NK-92 (cell line): ENCODE measurements around the gene INTS11.

Source experiments
- DNase-seq: peaks from one replicate; lab custom pipeline; 2025; ENCODE audit not compliant: unreplicated experiment; lab: John Stamatoyannopoulos, UW

The INTS11 gene

DNA sequence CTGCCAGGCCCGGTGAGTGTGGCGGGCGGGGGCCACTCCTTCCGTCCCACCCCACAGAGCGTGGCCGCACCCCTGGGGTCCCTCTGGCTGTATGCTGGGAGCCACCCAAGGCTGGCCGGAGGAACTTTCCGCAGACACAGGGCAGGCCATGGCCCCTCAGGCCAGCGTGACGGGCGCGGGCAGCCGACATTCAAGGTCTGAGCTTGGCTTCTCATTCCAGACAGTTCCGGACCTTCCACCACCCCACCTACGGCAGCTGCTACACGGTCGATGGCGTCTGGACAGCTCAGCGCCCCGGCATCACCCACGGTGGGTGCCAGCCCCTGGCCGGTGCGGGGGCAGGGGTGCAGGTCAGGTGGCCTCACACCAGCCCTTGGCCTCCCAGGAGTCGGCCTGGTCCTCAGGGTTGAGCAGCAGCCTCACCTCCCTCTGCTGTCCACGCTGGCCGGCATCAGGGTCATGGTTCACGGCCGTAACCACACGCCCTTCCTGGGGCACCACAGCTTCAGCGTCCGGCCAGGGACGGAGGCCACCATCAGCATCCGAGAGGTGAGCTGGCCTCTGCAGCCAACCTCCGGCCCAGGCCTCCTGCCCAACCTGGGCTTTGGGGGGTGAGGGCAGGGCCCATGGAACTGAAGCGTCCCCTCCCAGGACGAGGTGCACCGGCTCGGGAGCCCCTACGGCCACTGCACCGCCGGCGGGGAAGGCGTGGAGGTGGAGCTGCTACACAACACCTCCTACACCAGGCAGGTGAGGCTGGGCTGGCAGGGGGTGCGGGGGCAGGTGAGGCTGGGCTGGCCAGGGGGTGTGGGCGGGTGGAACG, 37.0 kb downstream of the INTS11 start:
- DNase-seq, result no peak

DNA sequence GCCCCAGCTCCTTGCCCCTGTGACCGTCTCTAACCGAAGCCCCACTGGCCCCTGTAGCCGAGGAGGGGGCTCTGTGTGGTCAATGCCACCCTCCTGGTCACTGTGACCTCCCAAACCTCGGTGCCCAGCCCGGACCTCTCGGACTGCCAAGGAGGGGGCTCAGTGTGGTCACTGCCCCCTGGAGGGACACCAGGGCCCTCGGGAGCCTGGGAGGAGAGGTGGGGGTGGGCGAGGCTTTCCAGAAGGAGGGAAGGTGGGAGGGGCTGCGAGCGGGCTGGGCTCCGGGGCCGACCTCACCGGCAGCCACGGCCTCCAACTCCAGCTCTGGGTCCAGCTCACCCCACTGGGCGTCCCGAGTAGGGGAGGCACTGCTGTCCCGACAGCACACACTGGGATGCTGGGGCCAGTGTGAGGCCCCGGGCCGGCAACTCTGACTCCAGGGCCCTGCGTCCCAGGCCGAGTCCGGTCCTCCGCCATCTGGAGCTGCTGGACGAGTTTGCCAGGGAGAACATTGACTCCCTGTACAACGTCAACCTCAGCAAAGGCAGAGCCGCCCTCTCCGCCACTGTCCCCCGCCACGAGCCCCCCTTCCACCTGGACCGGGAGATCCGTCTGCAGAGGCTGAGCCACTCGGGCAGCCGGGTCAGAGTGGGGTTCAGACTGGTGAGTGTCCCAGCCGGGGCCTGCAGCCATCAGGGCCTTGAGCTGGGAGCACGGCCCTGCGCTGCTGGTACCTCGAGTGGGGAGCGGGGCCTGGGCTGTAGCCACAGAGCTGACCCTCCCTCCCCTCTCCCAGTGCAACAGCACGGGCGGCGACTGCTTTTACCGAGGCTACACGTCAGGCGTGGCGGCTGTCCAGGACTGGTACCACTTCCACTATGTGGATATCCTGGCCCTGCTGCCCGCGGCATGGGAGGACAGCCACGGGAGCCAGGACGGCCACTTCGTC, 37.9 kb downstream of the INTS11 start:
- no peak for DNase-seq

DNA sequence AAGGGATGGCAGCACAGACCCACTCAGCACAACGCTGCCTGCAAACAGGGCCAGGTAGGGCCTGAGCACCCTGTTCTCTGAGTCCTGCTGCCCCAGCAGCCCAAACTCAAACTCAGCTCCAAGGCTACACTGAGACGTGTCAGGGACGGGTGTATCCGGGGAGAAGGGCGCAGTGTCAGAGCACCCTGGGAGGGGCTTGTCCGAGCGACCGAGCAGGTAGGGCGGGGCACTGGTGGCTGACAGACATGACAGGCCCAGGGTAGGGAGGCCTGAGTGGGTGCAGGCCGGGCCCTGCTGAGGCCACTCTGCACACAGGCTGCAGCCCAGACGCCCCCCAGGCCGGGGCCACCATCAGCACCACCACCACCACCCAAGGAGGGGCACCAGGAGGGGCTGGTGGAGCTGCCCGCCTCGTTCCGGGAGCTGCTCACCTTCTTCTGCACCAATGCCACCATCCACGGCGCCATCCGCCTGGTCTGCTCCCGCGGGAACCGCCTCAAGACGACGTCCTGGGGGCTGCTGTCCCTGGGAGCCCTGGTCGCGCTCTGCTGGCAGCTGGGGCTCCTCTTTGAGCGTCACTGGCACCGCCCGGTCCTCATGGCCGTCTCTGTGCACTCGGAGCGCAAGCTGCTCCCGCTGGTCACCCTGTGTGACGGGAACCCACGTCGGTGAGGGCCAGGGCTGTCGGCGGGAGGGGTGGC, 38.7 kb downstream of the INTS11 start:
- no peak for DNase-seq

- DNase-seq, result no peak
These were observed 39.3 kb downstream of the INTS11 start for GRCh38 chr1:1285102-1285571.

DNA sequence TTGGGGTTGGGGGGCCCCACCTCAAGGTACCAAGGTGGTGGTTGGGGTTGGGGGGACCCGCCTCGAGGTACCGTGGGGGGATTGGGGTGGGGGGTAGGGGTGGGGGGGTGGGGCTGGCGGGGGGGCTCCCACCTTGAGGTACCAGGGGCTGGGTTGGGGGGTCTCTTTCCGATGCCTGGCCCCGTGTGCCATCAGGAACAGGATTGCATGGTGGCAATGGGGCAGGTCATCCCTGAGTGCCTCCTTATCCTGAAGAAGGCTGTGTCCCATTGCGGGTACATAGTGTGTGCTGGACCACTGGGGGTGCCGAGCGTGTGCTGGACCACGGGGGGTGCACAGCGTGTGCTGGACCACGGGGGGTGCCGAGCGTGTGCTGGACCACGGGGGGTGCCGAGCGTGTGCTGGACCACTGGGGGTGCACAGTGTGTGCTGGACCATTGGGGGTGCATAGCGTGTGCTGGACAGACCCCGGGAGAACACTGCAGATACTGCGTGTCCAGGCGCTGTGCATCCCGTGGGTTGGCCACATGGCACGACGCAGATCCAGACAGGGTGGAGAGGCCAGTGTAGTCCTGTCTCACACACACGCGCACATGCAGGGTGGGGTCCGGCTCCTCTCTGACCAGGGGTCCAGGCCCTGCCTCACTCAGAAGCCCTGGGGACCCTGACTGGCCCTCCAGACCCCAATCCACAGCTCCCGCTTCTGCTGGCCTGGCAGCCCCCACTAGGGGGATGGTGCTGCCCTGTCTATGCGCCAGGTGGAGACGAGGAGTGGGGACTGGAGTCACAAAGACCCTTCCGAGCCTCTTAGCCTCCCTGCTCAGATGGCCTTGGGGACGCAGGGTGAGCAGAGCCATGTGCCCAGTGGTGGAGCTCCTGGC, 40.0 kb downstream of the INTS11 start:
- DNase-seq, result no peak

DNA sequence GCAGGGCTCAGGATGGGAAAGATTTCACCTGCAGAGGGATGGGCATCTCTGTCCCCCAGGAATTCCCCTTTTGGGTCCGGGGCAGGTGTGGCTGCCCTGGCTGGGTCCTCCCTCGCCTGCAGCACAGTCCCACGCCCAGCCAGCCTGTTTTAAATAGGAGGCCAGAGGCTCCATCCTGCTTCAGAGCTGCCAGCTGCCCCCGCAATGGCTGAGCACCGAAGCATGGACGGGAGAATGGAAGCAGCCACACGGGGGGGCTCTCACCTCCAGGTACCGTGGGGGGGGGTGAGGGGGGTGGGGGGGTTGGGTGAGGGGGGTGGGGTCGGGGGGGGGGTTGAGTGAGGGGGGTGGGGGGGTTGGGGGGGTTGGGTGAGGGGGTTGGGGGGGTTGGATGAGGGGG, 40.6 kb downstream of the INTS11 start:
- DNase-seq, result no peak

- DNase-seq, result no peak
These were observed 41.5 kb downstream of the INTS11 start for GRCh38 chr1:1282998-1283397.

DNA sequence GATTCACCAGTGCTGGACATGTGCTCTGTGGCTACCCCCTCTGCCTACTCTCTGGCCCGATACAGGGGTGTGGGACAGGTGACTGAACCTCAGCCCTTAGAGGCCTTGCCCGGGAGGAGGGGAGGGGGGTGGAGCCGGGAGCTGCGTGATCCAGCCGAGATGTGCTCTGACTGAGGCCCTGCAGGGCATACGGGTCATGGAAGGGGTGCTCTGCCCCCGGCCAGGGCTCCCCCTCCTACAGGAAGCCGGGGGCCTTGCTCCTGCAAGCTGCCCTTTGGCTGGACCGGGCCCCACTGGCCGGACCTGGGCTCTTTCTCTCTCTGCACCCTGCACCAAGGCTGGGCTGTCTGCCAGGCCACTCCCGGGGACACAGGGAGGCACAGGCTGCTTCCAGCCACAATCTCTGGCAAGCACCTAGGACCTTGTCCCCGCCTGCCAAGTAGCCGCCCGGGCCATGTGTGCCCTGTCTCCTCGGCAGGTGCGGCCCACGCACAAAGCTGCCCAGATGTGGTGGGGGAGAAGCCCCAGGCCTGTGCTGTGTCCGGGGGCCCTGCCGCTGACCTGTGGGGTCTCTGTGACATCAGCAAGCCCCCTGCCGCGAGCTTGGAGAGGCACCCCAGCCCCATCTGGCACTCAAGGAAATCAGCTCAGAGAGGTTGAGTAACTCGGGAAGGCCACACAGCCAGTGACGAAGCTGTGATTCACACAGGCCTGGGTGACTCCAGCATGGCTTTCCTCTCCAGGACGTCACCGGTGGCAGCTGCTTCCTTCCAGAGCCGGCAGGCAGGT, 42.7 kb downstream of the INTS11 start:
- DNase-seq, result no peak

DNA sequence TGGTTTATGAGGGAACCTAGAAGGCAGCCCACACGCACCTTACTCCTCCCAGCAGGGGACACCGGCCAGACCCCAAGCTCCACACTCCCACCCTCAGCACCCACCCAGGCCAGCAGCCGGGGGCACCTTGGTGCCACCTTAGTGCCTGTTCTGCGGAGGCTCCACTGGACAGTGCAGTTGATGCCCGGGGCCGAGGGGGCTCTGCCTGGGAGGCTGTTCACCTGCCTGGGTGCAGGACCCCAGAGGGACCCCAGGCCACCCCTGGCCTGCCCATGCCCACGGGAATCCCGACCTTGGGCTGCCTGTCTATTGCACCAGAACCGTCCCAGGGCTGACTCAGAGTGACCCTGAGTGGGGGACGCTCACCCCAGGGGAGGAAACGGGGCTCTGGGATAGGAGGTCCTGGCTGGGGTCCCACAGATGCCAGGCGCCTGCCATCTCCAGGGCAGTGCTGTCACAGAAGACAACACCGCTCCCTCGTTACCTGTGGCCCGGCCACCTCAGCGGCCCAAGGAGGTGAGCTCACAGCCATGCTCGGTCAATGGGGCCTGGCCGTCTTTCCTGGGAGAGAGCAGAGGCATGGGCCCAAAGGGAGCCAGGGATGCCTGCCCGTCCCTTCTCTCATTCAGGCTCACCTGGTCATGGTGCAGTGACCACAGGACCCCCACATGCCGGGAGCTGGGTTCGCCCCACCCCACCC, 43.5 kb downstream of the INTS11 start:
- DNase-seq, result no peak

- no peak for DNase-seq
These were observed 45.4 kb downstream of the INTS11 start for GRCh38 chr1:1279028-1279427.

DNA sequence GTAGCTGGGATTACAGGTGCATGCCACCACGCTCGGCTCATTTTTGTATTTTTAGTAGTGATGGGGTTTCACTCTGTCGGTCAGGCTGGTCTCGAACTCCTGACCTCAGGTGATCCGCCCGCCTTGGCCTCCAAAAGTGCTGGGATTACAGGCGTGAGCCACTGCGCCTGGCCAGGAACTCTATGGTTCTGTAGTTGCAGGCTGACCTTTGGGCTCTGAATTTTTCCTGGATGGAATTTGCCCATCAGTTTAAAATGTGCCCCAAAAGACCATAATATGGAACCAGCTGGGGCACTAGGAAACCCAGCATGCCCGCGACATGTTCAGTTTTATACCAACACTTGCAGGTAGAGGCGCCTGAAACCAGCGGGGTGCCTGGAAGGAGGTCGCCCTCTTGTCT, 45.8 kb downstream of the INTS11 start:
- DNase-seq, result no peak

GRCh38 chr1:1275836-1276235, 48.6 kb downstream of the INTS11 start:
- DNase-seq, result no peak

DNA sequence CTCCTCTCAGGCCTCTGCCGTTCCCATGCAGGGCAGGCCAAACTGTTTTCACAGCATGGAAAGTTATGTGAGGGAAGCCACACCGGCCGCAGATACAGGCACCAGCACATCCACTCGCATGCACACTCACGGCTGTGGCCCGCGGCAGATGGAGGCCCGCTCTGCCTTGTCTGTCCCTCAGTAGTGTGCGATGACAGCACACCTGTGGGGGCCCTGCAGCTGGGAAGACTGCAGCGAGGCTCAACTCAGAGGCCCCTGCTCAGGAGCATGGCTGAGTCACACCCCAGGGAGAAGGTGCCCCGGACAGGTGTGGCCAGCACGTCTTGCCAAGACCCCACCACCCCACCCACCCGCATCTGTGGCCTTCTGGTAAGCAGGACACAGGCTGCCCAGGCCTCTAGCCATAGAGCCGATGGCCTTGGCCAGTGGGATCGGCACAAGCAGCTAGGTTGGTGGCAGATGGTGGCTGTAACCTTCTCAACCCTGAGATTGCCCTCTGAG, 49.5 kb downstream of the INTS11 start:
- no peak for DNase-seq

DNA sequence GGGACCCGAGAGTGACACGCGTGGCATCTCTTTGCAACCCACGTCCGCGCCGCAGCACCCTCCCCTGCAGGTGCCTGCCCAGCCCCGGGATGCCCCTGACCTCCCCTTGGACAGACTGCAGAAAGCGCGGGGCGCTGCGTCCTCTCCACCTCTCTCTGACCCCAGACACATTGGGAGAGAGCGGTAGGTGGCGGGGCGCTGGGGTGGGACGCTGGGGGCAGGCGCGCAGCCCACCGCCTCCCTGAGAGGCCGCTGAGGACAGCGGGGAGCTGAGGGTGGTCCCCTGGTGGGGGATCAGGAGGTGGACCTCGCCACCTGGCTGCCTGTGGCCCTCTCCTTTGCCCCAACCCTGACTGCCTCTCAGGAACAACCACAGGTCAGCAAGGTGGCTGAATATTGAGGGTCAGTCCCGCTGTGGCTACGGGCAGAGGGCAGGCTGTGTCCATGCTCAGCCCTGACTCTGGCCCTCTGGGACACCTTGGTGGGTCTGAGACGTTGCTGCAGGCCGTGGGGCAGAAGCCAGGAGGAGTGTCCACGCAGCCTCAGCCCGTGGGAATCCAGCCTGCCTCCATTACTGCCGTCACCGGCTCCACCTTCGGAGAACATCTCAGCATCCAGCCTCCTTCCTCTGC, 50.0 kb downstream of the INTS11 start:
- no peak for DNase-seq

DNA sequence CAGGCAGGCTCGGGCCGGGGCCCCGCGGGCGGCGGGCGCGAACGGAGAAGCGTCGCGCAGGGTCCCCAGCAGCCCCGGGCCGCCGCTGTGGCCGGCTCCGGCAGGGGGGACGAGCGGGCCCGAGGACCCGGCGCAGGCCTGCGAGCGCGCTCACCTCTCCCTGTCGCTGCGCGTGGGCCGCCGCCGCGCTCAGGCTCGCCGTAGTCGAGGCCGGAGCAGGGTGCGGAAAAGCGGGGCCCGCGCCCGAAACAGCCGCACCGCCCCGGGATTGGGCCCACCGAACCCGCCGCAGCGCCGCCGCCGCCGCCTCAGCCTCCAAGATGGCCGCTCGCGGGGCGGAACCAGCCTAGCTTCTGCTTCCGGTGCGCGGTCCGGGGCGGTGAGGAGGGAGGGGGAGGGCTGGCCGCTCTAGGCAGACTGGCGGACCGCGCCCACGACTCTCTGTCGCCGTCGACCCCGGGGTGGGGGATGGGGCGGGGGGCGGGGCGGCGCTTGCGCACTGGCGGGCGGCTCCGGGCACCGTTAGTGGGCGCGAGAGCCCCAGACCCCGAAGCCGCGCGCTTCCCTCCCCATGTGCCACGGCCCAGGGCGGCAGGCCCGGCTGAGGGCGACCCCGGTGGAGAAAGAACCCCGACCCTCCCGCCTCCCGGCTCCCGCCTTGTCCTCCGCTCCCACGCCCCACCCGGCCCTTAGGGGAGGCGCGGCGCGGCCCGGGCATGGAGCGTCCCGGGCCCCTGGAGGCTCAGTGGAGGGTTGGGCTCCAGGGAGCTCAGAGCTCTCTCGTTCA, 50.8 kb downstream of the INTS11 start, which contains the start of gene UBE2J2:
Gene UBE2J2 (minus strand): TSS at position 343 of the 787 bp plus-strand sequence. CDS start 5,862 bp downstream, outside the sequence.
- DNase-seq, result peak; percentile 64

DNA sequence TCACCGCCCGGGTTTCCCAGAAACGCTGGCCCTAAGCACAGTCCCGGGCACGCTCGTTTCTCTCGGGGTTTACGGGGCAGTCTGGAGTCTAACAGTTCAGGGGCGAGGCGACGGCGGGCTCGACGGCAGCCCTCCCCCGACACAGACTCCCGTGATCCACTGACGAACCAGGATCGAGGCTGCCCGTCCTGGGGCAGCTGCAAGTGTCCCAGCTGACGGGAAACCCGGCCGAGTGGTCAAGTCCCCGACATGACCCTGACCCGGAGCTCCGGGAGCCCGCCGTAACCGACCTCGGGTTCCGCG, 51.3 kb downstream of the INTS11 start:
- no peak for DNase-seq

DNA sequence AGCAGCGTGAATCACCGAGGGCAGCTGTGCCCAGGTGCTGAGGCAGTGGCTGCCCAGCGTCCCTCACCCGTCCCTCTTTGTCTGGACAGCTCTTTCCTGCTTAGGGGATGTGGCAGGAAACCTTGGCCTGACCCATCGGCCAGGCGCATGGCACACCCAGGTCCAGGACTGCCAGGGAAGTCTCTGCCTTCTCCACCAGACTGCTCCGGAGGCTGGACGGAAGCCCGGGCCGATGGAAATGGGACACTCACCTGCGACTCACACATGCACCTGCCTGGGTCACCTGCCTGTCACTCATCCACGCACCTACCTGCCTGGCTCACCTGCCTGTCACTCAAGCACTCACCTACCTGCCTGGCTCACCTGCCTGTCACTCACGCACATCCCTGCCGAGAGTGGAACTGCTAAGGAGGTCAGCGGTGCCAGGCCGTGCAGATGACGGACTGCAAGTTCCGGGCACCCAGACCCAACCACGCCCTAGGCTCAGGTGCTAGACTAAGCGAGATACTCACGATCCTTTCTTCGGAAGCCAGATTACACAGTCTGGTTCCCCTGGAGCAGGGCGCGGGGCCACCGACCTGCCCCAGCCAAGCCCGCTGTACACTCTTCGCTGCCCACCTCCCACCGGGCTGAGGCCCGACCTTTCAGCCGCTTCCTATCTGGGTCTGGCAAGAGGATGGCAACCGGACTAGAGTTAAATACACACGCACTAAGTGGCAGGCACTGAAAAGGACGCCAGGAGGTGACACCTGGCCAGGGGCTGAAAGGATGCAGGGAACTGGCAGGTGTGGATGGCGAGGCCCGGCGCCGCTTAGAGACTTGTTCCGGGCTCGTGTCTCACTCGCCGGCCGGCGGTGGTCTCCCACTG, 51.9 kb downstream of the INTS11 start:
- no peak for DNase-seq
